Right lobe of liver (tissue), 4 donors: ENCODE results near the gene DCD.

ENCODE experiments used
- POLR2A ChIP-seq: fragments of 450-650 bp; IDR thresholded peaks from one replicate; pipeline ENCODE4 v1.6.1; 2017; ENCODE audit warnings: antibody characterized with exemption, mild to moderate bottlenecking
- TF ChIP-seq, protein P1 (sequence below), 4 donors: fragments of 200-600 bp in 3 of 4; fragments of 450-650 bp in 1 of 4; IDR thresholded peaks; one replicate each; pipeline versions ENCODE4 v1.5.1 to v1.8.0; 2016 to 2022; ENCODE audit warnings: antibody characterized with exemption in 4 of 4, mild to moderate bottlenecking in 2 of 4
- donor health status: DM: no; HTN: no; CAD: no.
- donor health status: DM: no; HTN: no; CAD: no.
- donor health status: DM: no; HTN: yes; CAD: no.

DNA sequence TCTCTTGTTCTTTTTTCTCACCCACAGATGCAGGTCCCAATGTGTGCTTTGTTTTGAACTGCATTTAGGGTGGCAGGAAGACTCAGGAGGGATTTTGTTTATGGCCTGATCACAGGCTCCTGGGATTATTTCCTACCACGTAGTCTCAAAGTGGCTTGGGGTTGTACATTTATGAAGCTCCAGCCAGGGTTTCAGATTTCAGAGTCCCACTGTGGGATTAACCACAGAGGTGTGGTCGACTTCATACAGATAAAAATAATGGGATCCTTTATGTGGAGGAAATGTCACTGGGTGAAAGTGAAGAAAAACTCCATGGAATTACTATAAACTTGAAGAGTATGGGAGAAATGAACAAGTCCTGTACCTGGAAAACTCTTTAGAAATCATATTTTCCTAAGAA lies 45.5 kb downstream of the DCD start:
- TF ChIP-seq, protein P1, sequence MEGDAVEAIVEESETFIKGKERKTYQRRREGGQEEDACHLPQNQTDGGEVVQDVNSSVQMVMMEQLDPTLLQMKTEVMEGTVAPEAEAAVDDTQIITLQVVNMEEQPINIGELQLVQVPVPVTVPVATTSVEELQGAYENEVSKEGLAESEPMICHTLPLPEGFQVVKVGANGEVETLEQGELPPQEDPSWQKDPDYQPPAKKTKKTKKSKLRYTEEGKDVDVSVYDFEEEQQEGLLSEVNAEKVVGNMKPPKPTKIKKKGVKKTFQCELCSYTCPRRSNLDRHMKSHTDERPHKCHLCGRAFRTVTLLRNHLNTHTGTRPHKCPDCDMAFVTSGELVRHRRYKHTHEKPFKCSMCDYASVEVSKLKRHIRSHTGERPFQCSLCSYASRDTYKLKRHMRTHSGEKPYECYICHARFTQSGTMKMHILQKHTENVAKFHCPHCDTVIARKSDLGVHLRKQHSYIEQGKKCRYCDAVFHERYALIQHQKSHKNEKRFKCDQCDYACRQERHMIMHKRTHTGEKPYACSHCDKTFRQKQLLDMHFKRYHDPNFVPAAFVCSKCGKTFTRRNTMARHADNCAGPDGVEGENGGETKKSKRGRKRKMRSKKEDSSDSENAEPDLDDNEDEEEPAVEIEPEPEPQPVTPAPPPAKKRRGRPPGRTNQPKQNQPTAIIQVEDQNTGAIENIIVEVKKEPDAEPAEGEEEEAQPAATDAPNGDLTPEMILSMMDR (IDR thresholded peaks at IDR 0.05) = no peak
- no peak for TF ChIP-seq POLR2A
